NCI-H1930 (cell line): Measurements from ENCODE around the gene TNNI2.

Experiments used
- DNase-seq, 2 experiments: peaks; one replicate each; lab custom pipeline; 2025; lab: John Stamatoyannopoulos, UW

The TNNI2 gene

DNA sequence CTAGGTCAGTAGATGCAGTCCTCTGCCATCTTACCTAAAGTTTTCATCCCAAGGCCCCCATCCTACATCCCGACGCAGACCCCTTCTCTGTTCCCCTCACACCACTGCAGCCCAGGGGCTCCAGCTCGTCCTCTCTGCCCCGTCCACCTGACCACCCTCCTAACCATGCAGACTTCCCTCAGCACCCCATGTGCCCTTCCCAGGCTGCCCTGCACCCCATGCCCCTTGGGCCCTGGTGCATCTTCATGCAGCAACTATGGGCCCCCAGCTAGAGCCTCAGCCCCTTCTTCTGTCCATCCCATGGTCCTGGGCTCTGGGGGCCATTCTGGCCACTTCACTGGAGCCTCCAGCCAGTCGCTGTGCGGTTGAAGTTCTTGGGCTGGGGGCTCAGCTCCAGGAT lies 50.0 kb downstream of the TNNI2 start:
- DNase-seq, result no peak

DNA sequence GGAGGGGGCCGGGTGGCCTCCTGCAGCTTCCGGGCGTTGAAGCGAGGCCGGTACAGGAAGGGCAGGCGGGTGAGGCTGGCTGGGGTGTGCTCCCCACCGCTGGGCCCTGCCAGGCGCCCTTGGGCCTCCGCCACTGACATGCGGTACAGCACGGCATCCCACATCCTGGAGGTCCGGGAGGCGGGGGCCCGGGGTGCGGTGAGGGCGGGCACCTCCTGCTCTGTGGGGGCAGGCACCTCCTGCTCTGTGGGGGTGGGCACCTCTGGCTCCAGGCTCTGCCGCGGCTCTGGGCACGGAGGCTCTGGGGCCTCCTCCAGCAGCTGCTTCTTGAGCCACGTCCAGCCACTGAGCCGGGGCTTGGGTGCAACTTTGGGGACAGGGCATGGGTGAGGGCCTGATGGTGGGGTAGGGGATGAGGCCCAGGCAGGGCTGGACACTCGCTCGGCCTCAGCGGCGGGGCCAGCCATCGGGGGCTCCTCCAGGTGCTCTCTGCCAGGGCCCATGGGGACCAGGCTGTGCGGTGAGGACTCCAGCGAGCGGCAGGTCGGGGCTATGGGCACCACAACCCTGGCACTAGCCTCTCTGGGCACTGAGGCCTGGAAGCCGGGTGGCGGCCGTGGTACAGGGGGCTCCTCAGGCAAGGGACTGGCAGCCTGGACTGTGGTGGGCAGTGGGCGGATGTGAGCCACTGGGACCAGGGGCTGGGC lies 50.6 kb downstream of the TNNI2 start:
- DNase-seq, result no peak

DNA sequence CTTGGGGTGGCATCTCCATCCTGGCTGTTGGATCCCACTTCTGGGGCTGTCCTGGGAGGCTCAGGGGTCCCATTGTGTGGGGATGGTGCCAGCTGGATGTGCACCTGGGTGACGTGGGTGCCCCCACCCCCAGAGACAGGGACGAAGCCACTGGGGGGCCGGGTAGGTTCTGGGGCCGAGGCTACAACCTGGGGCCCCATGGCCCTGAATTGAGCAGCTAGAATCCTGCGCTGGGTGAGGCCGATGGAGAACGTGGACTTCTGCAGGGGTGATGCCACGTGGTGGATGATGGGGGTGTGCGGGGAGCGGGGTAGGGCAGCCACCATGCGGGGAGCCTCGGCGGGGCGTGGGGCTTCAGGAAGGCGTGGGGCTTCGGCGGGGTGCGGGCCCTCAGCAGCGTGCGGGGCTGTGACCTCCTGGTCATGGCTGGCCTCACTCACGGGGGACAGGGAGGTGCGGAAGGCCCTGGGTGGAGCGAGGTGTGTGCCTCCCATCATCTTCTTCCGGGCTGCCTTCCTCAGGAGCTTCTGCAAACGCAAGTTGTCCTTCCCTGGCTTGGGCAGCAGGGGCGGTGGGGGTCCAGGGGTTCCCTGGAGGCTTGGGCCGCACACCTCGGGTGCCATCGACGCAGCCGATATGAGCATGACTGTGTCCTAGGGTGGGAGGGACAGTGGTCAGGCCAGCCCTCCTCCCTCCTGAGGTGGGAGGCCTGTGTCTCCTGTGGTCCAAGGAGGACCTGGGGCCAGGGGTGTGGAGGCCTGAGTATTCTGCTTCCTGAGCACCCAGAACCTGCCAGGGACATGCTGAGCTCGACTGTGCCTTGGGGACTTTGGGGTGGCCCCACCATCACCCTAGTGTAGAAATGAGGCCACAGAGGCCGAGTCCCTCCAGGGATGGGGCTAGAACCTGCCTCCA lies 51.4 kb downstream of the TNNI2 start:
- no peak for DNase-seq
